HT-29 (cell line): ENCODE data around the gene ADAMTSL5. TPM values are rescaled to one million over a fixed set of nuclear protein-coding genes. Genes with fewer than 3 reads are reported as not detected.
"Not testable (repeated sequence)": the region's sequence is repeated elsewhere in the genome, so short reads cannot be mapped to it uniquely, and the experiment has no call there.

Experiments
- DNase-seq: peaks from one replicate; pipeline ENCODE4 v3.0.0-alpha.2; 2015; ENCODE audit warnings: low spot score
- total RNA-seq: library from RNA; depleted of rRNA; stranded (reverse); fragments of >200 nt; shearing (Covaris generic); gene quantifications from 2 replicates; pipeline ENCODE4 v1.2.3, GENCODE V29; 2014

Gene ADAMTSL5
- total RNA-seq, 1 experiment from 2014 or later: 3.9 TPM

DNA sequence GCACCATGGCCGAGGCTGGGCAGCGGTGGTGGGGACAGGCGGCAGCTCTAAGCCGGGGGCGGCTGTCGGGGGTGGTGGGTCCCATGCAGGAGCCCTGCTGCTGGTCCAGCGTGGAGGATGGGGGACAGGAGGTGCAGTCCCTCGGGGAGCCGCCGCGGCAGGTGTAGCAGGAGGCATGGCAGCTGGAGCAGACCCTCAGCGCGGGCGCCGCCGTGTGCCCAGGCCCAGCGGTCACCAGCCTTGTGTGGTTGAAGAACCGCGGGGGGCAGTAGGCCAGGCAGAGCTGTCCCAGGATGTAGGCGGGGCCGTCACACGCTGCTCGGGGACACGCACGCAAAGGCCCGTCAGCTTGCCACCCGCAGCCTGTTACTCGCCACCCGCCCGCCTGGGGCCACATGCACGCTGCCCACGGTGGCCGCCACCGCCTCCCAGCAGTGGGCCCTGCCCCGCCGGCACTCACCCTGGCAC lies 30.9 kb downstream of the ADAMTSL5 start:
- no peak for DNase-seq

DNA sequence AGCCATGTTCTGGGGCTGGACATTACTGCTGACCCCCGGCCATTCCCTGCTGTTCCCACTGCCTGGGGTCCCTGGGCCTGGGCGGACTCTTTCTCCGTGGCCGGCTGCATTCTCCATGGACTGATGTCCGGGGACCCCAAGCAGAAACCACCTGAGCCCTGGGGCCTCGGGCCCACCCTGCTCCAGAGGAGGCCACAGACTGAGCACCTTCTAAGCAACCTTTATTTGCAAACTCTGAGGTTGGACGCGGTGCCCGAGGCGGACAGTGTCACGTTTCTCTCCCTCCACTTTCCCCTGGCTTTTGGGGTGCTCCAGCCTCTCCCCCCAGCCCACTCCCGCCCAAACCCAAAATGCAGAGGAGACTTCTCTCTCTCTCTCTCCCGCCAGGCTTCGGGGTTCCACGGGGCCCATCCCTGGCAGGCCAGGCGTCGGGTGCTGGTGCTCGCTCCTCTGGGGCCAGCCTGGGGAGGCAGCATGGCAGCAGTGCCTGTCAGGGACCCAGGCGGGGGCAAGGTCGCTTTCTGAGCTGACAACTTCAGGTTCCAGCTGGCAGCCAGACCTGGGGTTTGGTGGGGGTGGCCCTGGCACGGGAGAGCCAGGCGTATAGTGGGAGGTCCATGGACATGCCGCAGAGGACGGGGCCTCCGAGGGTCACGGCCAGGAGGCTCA lies 31.5 kb downstream of the ADAMTSL5 start:
- DNase-seq: no peak

DNA sequence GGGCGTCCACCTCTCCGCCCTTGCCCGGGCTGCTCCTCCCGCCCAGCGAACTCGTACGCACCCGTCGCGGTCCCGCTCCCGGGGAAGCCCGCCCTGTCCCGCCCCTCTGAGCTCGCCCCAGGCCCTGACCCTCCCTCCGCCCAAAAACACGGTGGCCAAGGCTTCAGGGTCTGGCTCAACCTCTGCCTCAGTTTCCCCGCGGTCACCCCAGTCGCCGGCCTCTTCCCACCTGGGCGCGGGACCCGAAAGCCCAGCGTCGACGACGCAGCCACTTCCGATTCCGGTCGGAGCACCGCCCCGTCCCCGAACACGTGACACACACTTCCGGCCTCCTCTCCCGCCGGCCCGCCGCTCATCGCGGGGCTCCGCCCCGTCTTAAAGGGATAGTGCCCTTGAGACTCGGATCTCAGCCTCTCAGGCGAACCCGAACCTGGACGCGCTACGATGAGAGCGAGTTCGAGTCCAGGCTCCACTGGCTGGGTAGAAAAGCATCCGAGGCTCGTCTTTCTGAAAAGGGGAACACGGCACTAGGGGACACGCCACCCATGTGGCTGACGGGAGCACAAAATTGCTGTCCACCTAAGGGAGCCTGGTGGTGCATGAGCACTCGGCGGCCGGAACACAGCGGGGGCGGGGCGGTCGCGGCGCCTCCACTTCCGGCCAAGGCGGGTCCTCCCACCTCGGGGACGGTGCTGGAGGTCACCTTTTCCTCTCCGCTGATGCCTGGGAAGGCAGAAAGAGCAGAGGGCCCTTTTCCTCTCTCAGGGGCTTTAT lies 33.7 kb downstream of the ADAMTSL5 start, which contains the start of gene C19orf25:
C19orf25 (minus strand) TSS at position 282 of the 774 bp plus-strand sequence. CDS start 312 bp downstream, outside the sequence.
- peak; percentile 89 for DNase-seq

DNA sequence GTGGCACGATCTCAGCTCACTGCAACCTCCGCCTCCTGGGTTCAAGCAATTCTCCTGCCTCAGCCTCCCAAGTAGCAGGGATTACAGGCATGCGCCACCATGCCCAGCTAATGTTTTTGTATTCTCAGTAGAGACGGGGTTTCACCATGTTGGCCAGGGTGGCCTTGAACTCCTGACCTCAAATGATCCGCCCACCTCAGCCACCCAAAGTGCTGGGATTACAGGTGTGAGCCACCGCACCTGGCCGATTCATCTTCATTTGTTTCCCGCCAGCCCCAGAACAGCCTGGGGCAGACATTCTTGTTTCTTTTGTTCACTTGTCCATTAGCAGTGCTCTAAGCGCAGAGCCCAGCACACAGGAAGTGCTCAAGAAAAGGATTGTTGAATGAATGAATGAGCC lies 35.8 kb downstream of the ADAMTSL5 start:
- not testable (repeated sequence) for DNase-seq

DNA sequence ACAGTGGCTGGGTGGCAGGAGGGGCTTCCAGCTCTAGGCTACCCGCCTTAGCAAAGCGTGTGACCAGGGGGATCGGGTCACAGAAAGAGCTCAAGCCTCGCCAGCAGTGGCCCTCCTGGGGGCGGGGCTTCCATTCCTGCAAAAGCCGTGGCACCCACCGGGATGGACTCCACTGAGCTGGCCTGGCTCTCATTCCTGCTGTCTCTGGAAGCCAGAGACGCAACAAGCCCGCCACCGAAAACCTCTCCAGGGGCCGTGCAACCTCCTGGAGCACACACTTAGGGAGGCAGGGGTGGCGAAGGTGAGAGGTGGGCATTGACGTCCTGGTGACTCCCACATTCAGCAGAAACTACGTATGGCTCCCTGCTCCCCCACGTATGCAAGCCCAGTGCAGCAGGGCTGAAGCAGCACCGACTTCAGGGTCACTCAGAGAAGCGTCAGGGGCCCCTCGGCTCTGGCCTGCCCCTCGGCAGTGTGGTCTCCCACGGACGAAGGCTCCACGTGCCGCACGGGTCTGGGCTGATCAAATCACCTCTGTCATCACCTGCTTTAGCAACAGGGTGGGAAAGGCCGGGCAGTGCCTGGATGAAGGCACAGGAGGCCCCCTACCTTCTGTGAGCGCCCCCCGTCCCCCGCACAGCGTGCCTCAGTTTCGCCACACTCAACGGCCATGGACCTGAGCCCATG lies 36.9 kb downstream of the ADAMTSL5 start:
- no peak for DNase-seq

DNA sequence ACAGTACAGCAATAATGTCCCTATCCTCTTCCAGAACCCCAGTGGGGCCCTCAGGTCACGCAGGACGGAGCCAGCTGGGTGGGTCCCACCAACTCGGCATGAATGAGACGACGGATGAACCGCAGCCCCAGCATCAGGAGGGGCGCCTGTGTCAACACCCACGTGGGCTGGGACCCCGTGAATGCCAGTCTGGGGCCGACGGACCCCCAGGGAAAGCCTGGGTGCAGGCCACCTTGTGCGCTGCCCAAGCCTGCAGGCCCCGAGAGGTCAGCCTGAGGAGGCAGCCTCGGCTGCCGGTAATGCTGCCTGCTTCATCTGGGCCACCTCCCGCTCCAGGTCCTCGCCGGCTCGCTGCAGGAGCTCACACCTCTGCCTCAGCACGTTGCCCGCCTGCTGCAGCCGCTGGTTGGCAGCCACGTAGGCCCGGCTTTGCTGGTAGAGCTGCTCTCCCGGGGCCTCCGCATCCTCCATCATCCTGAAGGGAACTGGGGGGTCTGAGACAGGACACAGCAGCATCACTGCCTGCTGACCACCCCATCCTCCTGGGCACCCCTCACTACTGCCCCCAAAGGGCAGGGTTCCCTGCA lies 38.0 kb downstream of the ADAMTSL5 start:
- DNase-seq: no peak

DNA sequence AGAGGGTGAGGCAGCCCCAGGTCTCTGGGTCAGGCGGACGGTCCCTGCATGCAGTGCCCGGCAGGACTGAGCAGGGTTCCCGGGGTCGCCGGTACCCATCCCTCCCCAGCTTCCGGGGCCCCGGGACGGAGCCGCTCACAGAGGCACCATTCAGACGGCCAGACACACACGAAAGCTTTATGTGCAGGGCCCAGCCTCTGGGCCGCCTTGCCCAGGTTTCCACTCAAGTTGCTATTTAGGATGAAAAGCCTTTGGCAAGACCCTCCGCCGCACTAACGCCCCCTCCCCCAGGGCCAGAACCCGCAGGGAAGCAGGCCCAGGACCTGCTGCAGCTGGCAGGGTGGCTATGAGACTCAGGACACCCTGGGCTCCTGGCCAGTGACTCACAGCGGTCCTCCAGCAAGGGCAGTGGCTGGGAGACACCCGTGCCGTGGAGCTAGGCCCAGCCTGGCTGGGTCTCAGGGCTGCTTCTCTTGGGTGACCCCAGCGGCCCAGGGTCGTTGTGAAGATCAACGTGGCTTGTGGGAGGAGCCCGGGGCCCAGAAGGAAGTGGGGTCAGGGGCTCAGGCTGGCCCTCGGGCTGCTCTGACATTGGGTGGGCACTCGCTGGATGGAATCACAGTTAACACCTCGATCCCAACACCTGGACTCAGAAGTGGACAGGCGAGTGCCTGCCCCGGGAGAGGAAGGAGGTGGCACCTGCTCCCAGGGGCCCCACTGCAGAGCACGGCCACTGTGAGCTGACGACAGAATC lies 38.6 kb downstream of the ADAMTSL5 start:
- DNase-seq: no peak

DNA sequence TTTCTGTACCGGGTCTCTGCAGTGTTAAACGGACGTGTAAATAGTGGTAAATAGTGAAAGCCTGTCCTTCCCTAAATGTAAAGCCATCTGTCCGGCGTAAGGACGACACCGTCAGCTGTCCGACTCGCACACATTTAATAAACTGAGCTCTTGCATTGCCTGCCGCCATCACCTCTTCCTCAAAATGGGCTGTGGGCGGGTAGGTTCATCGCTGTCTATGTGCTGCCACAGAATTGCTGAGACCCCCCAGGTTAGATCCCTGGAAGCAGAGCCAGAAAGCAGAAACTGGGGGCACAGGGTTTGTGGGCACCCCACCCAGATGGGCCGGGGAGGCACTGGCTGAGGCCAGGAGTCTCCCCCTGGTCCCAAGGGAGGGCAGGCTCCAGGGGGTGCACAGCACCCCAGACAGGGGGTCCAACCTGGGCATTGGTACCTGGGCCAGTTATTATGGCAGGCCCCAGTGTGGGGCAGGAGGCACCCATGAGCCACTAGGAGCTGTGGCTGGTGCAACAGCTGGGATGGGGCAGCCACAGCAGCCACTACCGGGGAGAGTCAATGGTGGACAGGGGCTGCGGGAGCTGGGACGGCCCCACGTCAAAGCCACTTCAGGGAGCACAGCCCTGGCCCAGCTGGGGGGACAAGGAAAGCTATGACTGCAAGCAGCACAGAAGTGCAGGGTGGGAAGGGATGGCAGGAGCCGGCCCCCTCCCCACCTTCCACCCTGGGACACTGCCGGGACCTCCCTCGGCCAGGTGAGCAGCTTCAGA lies 39.6 kb downstream of the ADAMTSL5 start:
- no peak for DNase-seq

DNA sequence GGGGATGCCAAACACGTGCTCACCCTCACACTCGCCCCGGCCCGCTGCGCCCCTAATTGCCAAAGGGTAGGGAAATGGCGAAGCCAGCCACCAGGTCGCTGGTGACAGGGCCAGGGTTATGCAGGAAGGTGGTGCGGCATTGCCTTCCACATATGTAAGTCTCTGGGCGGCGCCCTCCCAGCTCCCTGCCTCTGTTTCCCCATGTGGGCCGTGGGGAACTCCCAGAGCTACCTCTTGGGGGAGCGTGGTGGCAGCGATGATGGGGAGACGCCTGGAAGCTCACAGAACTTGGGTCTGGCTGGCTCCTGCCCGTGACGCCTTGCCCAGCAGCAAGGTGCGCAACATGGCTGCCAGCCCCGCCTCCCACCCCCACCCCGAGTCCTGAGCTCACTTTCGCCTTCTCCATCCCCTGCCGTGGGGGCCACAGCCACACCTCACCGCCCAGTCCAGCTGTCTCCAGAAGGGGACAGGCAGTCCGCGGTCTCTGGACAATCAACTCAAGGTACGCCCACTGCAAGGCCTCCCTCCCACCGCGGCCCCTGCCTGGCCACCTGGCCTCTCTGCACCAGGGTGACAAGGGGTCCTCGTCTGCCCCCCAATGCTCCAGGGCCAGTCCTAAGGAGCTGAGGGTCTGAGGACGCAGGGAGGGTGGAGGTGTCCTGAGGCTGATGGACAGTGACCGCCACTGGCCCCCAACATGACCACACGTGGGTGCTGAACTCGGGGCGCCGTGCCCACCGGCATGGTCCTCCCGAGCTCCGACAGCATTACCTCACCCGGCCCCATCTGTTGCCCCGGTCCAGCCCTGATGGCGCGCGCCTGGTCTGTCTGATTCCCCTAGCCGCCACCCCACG lies 40.4 kb downstream of the ADAMTSL5 start:
- no peak for DNase-seq

DNA sequence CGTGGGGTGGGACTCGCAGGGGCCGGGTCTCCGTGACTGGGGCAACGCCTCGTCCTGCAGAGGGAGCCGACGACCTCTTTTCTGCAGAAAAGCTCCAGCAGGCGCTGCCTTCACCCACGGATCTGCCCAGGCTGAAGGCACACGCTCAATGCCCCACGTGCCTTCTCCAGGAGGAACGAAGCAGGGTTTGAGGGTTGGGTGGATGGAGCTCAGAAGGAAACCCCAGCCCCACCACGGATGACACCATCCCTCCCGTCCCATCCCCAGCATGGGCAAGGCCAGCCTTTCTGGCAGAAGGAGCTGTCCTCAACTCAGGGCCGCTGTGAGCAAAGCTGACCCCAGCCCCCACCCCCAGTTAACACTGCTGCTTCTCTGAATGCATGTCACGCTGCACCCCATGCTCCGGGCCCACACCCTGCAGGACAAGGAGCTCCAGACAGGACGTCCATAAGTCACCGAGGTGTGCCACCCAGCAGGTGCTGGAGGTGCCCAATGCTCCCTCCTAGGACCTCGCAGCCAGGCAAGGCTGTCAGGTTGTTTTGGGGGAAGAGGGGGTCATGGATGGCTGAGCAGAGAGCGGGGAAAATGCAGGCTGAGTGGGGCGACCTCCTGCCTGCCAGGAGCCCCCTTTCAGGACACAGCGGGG lies 41.2 kb downstream of the ADAMTSL5 start:
- no peak for DNase-seq

DNA sequence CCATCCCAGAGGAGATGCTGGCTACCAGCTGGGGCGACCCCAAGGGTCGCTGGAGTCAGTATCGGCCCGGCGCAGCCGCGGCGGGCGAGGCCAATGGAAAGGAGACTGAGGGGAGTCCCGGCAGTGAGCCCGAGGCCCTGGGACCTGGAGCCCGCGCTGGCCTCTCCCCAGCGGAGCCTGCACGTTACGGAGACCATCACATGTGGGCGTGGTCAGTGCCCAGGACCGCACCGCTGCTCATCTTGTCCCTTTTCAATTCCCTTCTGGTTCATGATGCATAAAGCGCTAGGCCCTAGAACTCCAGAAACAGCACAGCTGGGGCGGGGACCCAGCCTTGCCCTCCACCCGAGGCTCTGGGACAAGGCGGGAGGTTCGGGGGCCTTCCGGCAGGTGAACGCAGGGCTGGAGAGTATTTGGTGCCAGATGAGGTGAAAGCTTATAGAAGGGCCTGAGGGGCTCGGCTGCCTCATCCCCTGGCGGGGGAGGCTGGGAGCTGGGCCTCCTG lies 41.8 kb downstream of the ADAMTSL5 start:
- peak; percentile 30 for DNase-seq

DNA sequence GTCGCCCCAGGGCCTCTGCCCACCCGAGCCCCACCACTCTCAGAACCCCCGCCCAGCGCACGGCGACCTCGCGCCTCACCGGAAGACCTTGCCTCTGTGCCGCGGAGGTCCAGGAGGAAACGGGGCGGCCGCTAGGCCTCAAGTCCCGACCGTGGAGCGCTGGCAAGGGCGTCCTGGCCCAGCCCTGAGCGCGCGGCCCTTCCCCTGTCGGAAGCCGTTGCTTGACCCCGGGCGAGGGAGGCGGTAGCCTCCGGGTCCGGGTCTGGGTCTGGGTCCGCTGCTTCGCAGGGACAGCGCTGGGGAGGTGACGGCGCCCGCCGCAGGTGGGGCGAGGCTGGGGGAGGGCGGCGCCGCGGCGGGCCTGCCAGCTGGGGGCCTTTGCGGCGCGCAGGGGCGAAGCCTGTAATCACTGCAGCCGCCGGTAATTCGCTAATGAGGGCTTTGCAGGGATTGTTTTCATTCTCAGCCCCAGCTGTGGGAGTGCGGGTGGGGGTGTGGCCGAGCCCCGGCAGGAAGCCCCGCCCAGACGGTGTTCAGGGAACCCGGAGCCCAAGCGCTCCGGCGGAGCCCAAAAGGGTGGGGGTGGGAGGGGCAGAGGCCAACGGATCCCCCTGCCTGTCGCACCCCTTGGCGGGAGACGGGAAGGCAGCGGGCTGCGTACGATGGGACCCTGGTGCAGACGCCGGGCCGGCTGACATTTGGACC lies 42.4 kb downstream of the ADAMTSL5 start:
- DNase-seq: no peak

DNA sequence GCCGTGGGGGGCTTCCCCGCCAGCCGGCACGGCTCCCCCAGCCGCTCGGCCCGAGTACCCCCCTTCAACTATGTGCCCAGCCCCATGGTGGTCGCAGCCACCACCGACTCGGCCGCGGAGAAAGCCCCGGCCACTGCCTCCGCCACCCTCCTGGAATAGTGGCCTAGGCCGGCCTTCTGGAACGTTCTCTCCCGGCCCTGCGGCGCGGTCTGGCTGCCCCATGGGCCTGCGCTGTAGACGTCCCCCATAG lies 42.8 kb downstream of the ADAMTSL5 start:
- no peak for DNase-seq

DNA sequence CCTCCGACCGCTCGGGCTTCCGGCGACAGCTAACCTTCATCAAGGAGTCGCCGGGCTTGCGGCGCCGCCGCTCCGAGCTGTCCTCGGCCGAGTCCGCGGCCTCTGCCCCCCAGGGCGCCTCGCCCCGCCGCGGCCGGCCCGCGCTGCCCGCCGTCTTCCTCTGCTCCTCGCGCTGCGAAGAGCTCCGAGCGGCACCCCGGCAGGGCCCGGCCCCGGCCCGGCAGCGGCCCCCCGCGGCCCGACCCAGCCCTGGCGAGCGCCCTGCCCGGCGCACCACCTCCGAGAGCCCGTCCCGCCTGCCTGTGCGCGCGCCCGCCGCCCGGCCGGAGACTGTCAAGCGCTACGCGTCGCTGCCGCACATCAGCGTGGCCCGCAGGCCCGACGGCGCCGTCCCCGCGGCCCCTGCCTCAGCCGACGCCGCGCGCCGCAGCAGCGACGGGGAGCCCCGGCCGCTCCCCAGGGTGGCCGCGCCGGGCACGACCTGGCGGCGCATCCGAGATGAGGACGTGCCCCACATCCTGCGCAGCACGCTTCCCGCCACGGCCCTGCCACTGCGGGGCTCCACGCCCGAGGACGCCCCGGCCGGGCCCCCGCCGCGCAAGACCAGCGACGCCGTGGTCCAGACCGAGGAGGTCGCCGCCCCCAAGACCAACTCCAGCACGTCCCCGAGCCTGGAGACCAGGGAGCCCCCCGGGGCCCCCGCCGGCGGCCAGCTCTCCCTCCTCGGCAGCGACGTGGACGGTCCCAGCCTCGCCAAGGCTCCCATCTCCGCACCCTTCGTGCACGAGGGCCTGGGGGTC lies 43.4 kb downstream of the ADAMTSL5 start:
- DNase-seq: no peak

DNA sequence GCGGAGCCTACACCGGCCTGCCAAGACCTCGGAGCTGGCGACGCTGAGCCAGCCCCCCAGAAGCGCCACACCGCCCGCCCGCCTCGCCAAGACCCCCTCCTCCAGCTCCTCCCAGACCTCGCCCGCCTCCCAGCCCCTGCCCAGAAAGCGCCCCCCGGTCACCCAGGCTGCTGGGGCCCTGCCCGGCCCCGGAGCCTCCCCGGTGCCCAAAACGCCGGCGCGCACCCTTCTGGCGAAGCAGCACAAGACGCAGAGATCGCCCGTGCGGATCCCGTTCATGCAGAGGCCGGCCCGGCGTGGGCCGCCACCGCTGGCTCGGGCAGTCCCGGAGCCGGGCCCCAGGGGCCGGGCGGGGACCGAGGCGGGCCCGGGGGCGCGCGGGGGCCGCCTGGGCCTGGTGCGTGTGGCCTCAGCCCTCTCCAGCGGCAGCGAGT lies 44.0 kb downstream of the ADAMTSL5 start:
- no peak for DNase-seq

DNA sequence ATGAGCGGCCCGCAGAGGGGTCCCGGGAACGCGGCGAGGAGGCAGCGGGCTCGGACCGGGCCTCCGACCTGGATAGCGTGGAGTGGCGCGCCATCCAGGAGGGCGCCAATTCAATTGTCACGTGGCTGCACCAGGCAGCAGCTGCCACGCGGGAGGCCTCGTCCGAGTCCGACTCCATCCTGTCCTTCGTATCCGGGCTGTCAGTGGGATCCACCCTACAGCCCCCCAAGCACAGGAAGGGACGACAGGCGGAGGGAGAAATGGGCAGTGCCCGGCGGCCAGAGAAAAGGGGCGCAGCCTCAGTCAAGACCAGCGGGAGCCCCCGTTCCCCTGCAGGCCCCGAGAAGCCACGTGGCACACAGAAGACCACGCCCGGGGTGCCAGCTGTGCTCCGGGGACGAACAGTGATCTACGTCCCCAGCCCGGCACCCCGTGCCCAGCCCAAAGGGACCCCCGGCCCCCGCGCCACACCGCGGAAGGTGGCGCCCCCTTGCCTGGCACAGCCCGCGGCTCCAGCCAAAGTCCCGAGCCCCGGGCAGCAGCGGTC lies 44.5 kb downstream of the ADAMTSL5 start:
- no peak for DNase-seq
